C1 segment of cervical spinal cord (tissue), 14 donors: ENCODE measurements around the gene SLC1A5.
"Not testable (repeated sequence)": the region's sequence is repeated elsewhere in the genome, so short reads cannot be mapped to it uniquely, and the experiment has no call there.

Source experiments
- DNase-seq, 14 donors: peaks; one replicate each; lab custom pipeline; 2025; lab: John Stamatoyannopoulos, UW

SLC1A5 gene

DNA sequence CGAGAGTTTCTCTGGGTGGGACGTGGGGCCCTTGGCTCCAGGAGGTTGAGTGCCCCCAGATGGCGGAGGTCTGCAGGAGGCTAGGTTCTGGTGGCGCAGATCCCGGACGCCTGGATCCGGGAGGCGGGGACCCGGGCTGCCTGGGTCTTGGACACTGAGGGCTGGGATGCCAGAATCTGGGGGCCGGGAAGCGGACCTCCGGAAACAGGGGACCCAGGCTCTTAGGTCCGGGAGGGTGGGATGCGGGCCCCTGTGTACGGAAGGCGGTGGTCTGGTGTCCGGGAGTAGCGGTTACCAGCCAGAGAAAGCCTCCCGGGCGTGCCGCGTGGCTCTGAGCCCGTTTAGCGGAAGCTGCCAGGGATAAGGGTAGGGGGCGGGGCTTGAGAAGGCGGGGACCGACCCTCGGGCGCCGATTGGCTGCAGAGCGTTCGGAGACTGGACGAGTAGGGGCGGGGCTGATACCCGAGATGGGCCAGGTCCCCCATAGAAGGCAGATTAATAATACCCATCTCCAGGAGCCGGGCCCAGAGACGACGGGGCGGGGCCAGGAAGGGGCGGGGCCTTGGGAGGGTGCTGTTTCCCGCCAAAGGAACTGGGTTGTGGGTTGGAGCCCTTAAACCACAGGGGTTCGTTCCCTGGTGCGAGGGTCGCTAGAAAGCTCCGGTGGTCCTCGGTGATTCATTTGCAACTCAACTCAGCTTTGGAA is at the start of gene SLC1A5:
SLC1A5 (minus strand) TSS at position 333 of the 706 bp plus-strand sequence. CDS start 629 bp downstream, outside the sequence.
- DNase-seq: peak in 13 of 14 donors; percentile 2 to 82 (median 60)

DNA sequence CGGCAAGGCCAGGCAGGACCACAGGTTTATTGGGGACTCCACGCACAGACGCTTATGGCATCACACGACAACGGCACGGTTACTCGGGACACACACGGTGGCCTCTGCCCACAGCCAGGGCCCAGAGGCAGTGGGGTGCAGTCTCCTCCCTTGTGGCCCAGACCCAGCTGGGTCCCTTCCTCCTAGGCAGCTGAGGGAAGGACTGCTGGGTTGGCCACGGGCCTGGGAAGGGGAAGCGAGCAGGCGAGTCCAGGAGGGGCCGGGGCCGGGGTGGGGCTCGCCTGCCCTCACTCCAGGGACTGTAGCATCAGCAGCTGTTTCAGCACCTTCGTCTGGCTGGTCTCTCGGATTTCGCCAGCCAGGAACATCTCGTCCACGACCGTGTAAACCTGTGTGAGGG is 49.8 kb upstream of the SLC1A5 start:
- no peak for DNase-seq

DNA sequence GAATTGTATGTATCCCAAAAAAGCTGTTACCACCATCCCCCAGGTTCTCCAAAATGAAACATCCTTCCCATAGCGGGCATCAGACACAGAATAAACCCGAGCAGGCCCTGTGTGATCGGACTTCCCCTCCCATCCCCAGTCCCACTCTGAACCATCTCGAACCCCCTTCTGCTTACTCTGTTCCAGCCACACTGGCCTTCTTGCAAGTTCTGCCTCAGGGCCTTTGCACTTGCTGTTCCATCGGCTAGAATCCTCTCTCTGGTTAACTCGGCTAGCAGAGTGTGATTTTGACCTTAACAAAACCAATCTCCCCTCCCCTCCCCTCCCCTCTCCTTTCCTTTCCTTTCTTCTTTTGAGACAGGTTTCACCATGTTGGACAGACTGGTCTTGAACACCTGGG is 46.6 kb upstream of the SLC1A5 start:
- DNase-seq: no peak

DNA sequence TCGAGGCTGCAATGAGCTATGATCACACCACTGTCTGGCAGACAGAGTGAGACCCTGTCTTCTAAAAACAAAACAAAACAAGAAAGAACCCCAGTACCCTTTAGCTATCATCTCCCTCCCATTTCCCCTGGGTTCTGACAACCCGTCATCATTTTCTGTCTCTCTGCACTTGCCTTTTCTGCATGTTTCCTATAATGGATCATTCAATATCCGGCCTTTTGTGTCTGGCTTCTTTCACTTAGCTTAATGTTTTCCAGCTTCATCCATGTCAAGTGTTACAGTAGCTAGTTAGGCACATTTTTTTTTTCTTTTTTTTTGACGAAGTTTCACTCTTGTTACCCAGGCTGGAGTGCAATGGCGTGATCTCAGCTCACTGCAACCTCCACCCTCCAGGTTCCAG is 45.7 kb upstream of the SLC1A5 start:
- no peak for DNase-seq

- DNase-seq: no peak
Observed at GRCh38 chr19:46830864-46831263, 42.5 kb upstream of the SLC1A5 start.

DNA sequence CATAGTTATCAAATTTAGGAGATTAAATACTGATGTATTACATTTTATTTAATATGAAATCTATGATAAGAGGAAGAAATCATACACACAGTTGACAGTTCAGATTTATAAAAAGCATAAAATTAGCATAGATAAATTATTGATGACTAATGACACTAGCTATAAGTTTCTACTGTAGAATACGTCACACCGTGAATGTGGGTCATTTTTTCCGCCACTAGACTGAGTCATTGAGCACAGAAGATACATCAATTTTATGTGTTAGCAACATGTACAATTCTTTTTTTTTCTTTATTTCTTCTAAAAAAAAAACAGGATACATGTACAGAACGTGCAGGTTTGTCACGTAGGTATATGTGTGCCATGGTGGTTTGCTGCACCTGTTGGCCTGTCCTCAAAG is 40.1 kb upstream of the SLC1A5 start:
- no peak for DNase-seq

DNA sequence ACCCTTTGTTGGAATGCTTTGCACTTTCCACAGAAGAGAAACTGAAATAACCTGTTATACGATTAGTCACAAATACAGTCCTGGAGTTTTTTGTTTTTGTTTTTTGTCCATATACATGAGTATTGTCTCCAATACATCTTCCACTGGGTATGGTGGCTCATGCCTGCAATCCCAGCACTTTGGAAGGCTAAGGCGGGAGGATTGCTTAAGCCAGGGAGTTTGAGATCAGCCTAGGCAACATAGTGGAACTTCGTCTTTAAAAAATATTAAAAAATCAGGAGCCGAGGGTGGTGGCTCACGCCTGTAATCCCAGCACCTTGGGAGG is 37.3 kb upstream of the SLC1A5 start:
- DNase-seq: no peak

DNA sequence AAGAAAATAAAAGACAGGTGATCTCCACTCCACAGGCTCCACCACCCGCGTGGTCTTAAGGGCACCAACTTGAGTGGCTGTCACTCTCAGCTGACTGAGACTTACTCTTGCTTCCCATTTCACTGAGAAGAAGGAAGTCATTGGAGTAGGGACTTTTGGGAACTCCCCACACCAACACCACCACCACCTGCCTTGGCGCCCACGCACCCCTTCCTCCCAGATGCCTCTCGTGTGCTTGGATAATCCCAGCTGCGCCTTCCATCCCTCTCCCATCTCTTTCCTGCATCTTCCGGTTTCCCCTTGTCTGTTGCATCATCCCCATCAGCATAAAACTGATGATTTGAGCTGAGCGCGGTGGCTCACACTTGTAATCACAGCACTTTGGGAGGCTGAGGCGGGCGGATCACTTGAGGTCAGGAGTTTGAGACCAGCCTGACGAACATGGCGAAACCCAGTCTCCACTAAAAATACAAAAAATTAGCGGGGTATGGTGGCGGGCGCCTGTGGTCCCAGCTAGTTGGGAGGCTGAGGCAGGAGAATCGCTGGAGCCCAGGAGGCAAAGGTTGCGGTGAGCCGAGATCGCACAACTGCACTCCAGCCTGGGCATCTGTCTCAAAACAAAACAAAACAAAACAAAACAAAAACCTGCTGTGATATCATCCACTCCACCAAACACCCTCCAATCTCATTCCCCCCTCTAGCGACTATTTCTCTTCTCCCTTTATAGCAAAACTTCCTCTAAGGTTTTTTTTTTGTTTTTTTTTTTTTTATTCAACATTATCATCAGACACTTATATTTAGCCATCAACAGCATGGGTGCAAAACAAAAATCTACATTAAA is 36.7 kb upstream of the SLC1A5 start:
- peak in 6 of 14 donors; percentile 4 to 19 (median 6) for DNase-seq

DNA sequence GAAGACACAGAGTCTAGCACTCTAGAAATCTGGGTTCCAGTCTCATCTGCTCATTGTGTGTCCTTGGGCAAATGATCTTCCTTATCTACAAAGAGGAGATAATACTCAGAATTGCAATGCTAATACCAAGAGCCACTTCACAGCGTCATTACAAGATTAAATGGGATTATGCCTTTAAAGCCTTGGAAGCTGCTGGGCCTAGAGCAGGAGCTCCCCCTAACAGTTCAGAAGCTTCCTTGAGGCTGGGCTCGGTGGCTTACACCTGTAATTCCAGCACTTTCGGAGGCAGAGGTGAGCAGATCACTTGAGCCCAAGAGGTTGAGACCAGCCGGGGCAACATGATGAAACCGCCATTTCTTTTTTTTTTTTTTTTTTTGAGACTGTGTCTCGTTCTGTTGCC is 34.7 kb upstream of the SLC1A5 start:
- DNase-seq: no peak

GRCh38 chr19:46822410-46822787 is 34.0 kb upstream of the SLC1A5 start:
- DNase-seq: not testable (repeated sequence)

DNA sequence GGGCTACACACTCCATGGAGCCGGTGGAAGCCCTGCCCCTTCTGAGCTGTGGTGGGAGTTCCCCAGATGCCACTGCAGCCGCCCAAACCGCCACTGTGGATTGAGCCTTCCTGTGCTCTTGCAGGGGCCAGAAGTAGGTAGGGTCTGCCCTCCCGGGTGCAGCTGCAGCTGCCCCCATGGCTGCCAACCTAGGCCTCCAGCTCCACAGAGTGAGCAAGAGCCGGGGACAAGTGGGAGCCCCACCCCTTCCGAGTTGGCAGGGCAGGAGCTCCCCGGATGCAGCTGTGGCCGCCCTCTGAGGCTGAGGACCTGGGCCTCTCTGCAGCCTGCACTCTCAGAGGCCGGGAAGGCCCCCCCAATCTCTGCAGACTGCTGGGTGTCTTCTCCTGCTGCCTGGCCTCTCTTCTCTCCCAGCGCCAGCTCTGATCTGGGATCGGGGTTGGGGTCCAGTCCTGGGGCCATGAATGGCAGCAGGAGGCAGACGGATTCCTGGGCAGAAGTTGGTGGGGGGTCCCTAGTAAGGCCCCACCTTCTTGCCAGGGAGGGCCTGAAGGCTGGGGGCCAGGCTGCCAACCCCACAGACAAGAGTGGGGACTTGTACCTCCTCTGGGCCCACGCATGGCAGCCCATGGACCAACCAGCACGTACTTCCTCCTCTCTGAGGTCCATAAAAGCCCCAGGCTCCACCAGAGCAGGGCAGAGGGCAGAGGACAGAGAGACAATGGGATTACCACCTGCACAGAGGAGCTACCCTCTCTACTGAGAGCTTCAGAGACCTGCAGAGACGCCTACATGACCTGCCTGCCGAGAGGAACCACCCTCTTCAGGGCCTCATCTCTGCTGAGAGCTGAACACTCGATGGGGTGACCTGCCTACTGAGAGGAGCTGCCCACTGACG is 33.4 kb upstream of the SLC1A5 start:
- DNase-seq: no peak

DNA sequence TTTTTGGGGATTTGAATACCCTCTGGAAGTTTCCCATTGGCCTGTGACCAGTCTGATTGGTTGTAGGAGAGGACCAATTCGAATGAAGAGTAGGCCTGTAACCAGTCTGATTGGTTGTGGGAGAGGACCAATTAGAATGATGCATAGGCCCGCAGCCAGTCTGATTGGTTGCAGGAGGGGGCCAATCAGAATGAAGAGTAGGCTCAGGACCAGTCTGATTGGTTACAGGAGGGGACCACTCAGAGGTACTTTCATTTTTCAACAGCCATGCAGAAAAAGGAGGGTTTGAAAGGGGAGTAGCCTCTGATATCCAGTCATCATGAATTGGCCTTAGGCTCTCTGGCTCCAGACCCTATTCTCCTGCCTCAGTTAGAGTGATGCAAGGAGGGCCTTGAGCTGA is 30.4 kb upstream of the SLC1A5 start:
- DNase-seq: no peak

DNA sequence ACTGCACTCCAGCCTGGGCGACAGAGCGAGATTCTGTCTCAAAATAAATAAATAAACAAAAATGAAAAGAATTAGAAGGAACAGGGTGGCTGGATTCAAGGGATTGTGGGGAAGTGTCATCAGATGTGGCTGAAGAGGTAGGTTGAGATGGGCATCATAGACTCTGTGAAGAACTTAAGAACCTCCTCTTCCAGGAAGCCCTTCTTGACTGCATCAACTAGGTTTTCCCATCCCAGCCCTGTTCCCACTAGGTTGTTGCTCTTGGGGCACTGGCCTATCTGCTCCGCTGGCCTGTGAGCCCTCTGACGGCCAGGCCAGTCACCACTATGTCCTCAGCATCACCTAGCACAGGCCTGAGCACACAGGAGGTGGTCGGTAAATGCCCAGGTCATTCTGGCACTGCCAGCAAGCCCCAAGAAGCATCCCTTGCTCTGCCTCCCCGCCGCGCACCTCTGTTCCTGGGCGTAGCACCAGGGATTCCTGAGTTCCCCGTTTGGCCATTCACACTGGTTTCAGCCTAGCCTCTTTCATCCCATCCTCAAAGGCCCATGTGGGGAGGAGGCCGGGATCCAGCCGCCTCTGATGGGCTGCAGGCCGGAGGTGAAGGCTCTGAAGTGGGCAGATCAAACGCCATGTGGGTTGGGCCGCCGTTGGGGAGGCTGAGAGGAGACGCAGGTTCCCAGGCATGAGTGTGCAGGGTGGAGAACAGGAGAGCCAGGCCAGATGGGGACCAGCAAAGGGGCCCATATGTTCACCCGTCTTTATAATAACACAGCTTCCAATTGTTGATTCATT is 27.6 kb upstream of the SLC1A5 start:
- DNase-seq: no peak

DNA sequence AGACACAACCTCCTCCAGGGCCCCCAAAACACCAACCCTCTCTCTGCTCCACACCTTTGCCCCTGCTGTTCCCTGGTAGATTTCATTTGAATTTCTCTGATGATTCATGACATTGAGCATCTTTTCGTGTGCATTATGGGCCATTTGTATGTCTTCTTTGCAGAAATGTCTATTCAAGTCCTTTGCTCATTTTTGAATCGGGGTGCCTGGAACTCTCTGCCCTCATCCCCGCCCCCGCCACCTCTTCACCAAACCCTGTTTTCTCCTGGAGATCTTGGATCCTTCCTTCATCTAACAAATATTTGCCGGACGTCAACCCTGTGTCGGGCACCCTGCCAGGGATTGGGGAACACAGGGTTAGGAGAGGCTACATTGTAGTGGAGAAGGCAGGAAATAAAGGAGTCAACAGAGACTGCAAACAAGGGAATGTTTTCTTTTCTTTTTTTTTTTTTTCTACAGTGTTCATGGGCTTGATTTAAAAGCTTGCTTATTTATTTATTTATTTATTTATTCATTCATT is 25.5 kb upstream of the SLC1A5 start:
- peak in 1 of 14 donors; percentile 1 for DNase-seq

DNA sequence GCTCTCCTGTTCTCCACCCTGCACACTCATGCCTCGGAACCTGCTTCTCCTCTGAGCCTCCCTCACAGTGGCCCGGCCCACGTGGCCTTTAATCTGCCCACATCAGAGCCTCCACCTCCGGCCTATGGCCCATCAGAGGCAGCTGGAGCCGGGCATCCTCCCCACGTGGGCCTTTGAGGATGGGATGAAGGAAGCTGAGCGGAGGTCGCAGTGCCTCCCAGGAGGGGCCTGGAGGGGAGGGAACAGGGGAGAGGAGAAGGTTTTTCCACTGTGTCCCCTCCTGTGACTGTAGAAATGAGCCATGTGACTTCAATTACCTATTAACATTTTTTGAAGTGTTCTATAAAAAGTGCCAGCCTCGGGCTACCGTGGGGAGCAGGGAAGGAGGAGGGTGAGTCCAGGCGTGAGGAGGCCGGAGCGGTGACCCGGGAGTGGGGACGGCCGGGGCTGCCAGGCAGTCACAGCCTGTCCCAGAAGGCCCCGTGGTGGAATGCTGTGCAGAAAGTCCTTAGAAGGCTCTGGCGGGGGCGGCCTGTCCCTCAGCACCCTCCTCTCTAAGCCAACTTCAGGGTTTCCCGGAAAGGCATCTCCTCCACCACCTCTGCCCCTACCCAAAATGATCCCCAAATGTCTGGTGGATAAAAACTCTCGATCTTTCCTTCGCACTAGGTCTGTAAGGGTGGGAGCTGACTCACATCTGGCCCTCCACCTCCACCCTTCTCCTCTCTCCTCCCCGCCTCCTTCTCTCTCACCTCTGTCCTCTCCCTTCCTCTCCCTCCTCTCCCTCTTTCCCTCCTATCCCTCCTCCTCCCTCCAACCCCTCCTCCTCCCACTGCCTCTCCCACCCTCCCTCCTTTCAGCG is 24.8 kb upstream of the SLC1A5 start:
- no peak for DNase-seq

GRCh38 chr19:46809534-46810272 is 21.3 kb upstream of the SLC1A5 start:
- no peak for DNase-seq

GRCh38 chr19:46806656-46807055 is 18.3 kb upstream of the SLC1A5 start:
- no peak for DNase-seq

DNA sequence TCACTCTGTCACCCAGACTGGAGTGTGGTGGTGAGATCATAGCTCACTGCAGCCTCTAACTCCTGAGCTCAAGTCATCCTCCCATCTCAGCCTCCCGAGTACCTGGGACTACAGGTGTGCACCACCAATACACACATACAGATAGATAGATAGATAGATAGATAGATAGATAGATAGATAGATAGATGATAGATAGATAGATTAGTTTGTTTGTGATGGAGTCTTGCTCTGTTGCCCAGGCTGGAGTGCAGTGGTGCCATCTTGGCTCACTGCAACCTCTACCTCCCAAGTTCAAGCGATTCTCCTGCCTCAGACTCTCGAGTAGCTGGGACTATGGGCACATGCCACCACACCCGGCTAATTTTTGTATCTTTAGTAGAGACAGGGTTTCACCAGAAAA is 16.0 kb upstream of the SLC1A5 start:
- DNase-seq: not testable (repeated sequence)

DNA sequence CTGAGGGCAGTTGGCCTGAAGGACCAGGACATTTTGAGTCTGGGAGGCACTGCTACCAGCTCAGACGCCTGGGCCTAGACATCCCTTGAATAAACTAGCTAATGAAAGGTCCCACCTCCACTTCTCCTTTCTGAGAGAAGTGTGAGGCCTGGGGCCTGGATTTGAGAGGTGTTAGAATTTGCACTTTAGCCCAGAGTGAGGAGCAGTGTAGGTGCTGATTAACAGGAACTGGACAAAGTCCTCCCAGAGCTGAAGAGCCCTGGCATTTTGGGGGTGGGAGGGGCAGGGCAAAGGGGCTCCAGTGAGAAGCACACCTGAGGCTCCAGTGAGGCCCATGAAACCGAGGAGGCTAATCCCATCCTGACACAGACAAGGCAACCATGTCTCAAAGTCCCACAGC is 15.2 kb upstream of the SLC1A5 start:
- no peak for DNase-seq
